Lung (tissue), 12 donors: Measurements from ENCODE around the gene SPINK7. TPM values are rescaled to one million over a fixed set of nuclear protein-coding genes. Genes with fewer than 3 reads are reported as not detected.

Experiments
- ATAC-seq: fragments of 200-7000 bp; cut with Tn5 transposase; one replicate; pipeline ENCODE4 v1.9.1; 2020; ENCODE audit warnings: moderate number of reproducible peaks; ENCODE audit not compliant: insufficient read depth, low FRiP score
- DNase-seq, 3 donors: peaks; one replicate each; pipeline ENCODE4 v3.0.0-alpha.2; 2013 to 2017
- H3K27ac ChIP-seq, 2 donors: one replicate each; pipeline ENCODE4 v1.5.1; 2013; ENCODE audit warnings: mild to moderate bottlenecking in 2 of 2, moderate library complexity in 2 of 2, control low read depth in 1 of 2, inconsistent platforms in 1 of 2, low read depth in 1 of 2, low read length in 1 of 2
- H3K27me3 ChIP-seq, 3 donors: one replicate each; pipeline ENCODE4 v1.5.1; 2013; ENCODE audit warnings: low read length in 2 of 3; ENCODE audit not compliant: control insufficient read depth in 3 of 3, insufficient read depth in 3 of 3
- H3K36me3 ChIP-seq, 4 donors: one replicate each; pipeline ENCODE4 v1.5.1; 2013; ENCODE audit warnings: low read length in 4 of 4, mild to moderate bottlenecking in 1 of 4, moderate library complexity in 1 of 4; ENCODE audit not compliant: control insufficient read depth in 4 of 4, insufficient read depth in 4 of 4
- H3K4me1 ChIP-seq, 5 donors: one replicate each; pipeline ENCODE4 v1.5.1; 2013; ENCODE audit warnings: low read length in 5 of 5, mild to moderate bottlenecking in 2 of 5, moderate library complexity in 1 of 5; ENCODE audit not compliant: control insufficient read depth in 5 of 5, insufficient read depth in 5 of 5
- H3K4me3 ChIP-seq: one replicate; pipeline ENCODE4 v1.5.1; 2013; ENCODE audit warnings: mild to moderate bottlenecking, control low read depth, moderate library complexity
- H3K9ac ChIP-seq, 2 donors: one replicate each; pipeline ENCODE4 v1.5.1; 2013; ENCODE audit warnings: low read length in 2 of 2, control low read depth in 1 of 2; ENCODE audit not compliant: insufficient read depth in 1 of 2
- H3K9me3 ChIP-seq, 4 donors: one replicate each; pipeline ENCODE4 v1.5.1; 2013; ENCODE audit warnings: low read length in 3 of 4, mild to moderate bottlenecking in 1 of 4, moderate library complexity in 1 of 4; ENCODE audit not compliant: control insufficient read depth in 4 of 4, insufficient read depth in 3 of 4
- CTCF ChIP-seq: IDR thresholded peaks from 2 replicates; pipeline ENCODE4 v1.5.1; 2012; ENCODE audit warnings: mild to moderate bottlenecking; ENCODE audit errors: control extremely low read depth, extremely low read depth
- WGBS, 2 donors: extraction: QIAGEN DNeasy Blood & Tissue Kit; methylation state at CpG; one replicate each; pipeline ENCODE4 v1.1.7; 2013; 5-methylcytosine and 5-hydroxymethylcytosine counted together
- polyA plus RNA-seq, 2 donors: library from polyadenylated mRNA; stranded (reverse); fragments of 200-250 nt; gene quantifications; one replicate each; pipeline ENCODE4 v1.2.1, GENCODE V29; 2013
- total RNA-seq, 2 donors: library from RNA; depleted of rRNA in 1 of 2; stranded (reverse); fragments of >200 nt in 1 of 2; gene quantifications; one replicate each; pipeline ENCODE4 v1.2.1, GENCODE V29; 2014 to 2021
- donor health status: control.
- donor health status: control.
- donor health status: Bipolar disorder and iron deficiency.
- donor health status: healthy.
- donor health status: DM: yes; HTN: yes; CAD: no.

The SPINK7 gene
- total and polyA plus RNA-seq, 4 donors = not detected

DNA sequence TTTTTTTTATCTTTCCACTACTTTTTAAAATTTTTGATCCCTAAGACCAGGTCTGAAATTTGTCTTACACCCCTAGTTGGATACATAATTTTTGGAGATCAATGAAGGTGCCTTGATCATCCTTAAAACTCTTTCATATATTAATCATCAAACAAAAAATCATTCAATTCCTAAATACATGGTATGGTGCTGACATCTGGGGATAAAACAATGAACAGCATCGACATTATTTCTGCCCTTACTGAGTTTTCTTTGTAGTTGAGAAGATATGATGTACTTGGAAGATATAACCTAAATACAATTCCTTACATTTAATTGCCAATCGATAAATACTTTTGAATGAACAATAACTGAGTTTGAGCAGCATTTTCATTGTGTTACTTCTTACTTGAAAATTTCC, 41.4 kb downstream of the SPINK7 start:
- no peak overlapping the region for H3K4me3 ChIP-seq
- no peaks in the 10 kb centered on the region for H3K4me1 ChIP-seq
- no peaks in the 10 kb centered on the region for H3K27me3 ChIP-seq
- no peak overlapping the region for H3K27ac ChIP-seq
- no peaks in the 10 kb centered on the region for H3K9me3 ChIP-seq
- no peak for TF ChIP-seq CTCF
- no peak overlapping the region for H3K9ac ChIP-seq
- H3K36me3 ChIP-seq = no peaks in the 10 kb centered on the region
- ATAC-seq (no peak), DNase-seq (no peak)
- 93 to 97% methylated on average over 2 of the region's 2 CpGs for WGBS, 2 donors

DNA sequence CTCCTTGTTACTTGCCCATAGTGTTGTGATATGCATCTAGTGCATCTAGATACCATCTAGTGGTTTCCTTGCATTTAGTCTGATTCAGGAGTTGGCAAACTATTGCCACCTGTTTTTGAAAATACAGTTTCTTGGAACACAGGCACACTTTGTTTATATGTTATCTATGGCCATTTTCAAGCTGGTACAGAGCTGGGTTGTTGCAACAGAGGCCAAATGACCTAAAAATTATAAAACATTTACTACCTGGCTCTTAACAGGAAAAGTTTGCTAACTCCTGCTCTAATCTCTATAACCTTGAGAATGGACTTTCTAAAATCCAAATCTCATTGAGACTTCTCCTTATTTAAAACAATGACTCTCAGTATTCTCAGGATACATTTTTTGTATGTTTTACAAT, 52.1 kb downstream of the SPINK7 start:
- Histone ChIP-seq H3K9ac (no peak overlapping the region), H3K4me3 (no peak overlapping the region), H3K9me3 (no peaks in the 10 kb centered on the region), H3K27me3 (no peaks in the 10 kb centered on the region), H3K36me3 (no peaks in the 10 kb centered on the region), H3K27ac (no peak overlapping the region), H3K4me1 (no peaks in the 10 kb centered on the region)
- TF ChIP-seq CTCF = no peak
- ATAC-seq = no peak
- DNase-seq = no peak

Other genes with a start within 250 kb of the SPINK7 start
- gene SPINK5, start 248.4 kb upstream of the SPINK7 start, total RNA-seq = 1 to 10 TPM; 4.2 to 7.7 TPM
- 1 to 10 TPM; 4.4 to 9.6 TPM for gene SPINK5, start 248.4 kb upstream of the SPINK7 start, polyA plus RNA-seq
- not detected for gene SPINK14, start 143.9 kb upstream of the SPINK7 start, total RNA-seq
- gene SPINK14, start 143.9 kb upstream of the SPINK7 start, polyA plus RNA-seq = not detected
- gene SPINK6, start 109.4 kb upstream of the SPINK7 start, total RNA-seq = not detected
- gene SPINK6, start 109.4 kb upstream of the SPINK7 start, polyA plus RNA-seq = under 1 TPM in 1 of 2 donors, not detected in 1; 0.25 TPM
- not detected for gene MARCOL, start 73.9 kb upstream of the SPINK7 start, total RNA-seq
- not detected for gene MARCOL, start 73.9 kb upstream of the SPINK7 start, polyA plus RNA-seq
- not detected for gene SPINK13, start 43.6 kb upstream of the SPINK7 start, total RNA-seq
- gene SPINK13, start 43.6 kb upstream of the SPINK7 start, polyA plus RNA-seq = not detected
- gene SPINK9, start 23.1 kb downstream of the SPINK7 start, total RNA-seq = not detected
- not detected for gene SPINK9, start 23.1 kb downstream of the SPINK7 start, polyA plus RNA-seq
- gene FBXO38, start 71.5 kb downstream of the SPINK7 start, total RNA-seq = 10 to 100 TPM; 56.9 to 77.2 TPM
- gene FBXO38, start 71.5 kb downstream of the SPINK7 start, polyA plus RNA-seq = 10 to 100 TPM; 18.5 to 26.4 TPM